Kidney epithelial cell (primary cell): ENCODE measurements around the gene MAPKAP1. TPM values are rescaled to one million over a fixed set of nuclear protein-coding genes. Genes with fewer than 3 reads are reported as not detected.

Experiments used
- DNase-seq: peaks from one replicate; pipeline ENCODE4 v3.0.0-alpha.2; 2010; ENCODE audit warnings: low read depth
- H3K27me3 ChIP-seq: 2 replicates; pipeline ENCODE4 v1.6.0; 2011; ENCODE audit warnings: low read length; ENCODE audit not compliant: control insufficient read depth, insufficient read depth
- H3K36me3 ChIP-seq: 2 replicates; pipeline ENCODE4 v1.5.1; 2011; ENCODE audit warnings: low read length; ENCODE audit not compliant: control insufficient read depth, insufficient read depth
- H3K4me3 ChIP-seq: 2 replicates; pipeline ENCODE4 v1.5.1; 2011; ENCODE audit warnings: low read depth, mild to moderate bottlenecking, control low read depth, low read length
- CTCF ChIP-seq: IDR thresholded peaks from 2 replicates; pipeline ENCODE4 v1.5.1; 2011; ENCODE audit warnings: mild to moderate bottlenecking, moderate library complexity, low read length, control low read depth, inconsistent platforms; ENCODE audit not compliant: insufficient read depth, poor library complexity, severe bottlenecking
- total RNA-seq: library from RNA; depleted of rRNA; stranded (reverse); fragments of >200 nt; gene quantifications from 2 replicates; pipeline ENCODE4 v1.2.3, GENCODE V29; 2015

The MAPKAP1 gene
- total RNA-seq, 1 donor from 2014 or later = 101 TPM

- Histone ChIP-seq H3K27me3 (no peaks in the 10 kb centered on the region), H3K36me3 (no peaks in the 10 kb centered on the region), H3K4me3 (peak within 1 kb of the TSS; percentile 63)
- no peak for DNase-seq
- TF ChIP-seq CTCF = no peak
Observed at GRCh38 chr9:125747053-125747764, 40.2 kb upstream of the MAPKAP1 start, which contains the start of gene PBX3. Gene PBX3 (plus strand): TSS chr9:125747373.

GRCh38 chr9:125746774-125747052, 39.7 kb upstream of the MAPKAP1 start:
- Histone ChIP-seq H3K36me3 (no peaks in the 10 kb centered on the region), H3K27me3 (no peaks in the 10 kb centered on the region), H3K4me3 (peak overlapping the region; percentile 63)
- DNase-seq = no peak
- no peak for TF ChIP-seq CTCF

GRCh38 chr9:125746017-125746773, 39.2 kb upstream of the MAPKAP1 start:
- Histone ChIP-seq H3K27me3 (no peaks in the 10 kb centered on the region), H3K36me3 (no peaks in the 10 kb centered on the region), H3K4me3 (peak overlapping the region; percentile 63)
- no peak for TF ChIP-seq CTCF
- DNase-seq = peak; percentile 76

GRCh38 chr9:125745682-125746016, 38.6 kb upstream of the MAPKAP1 start:
- no peak for TF ChIP-seq CTCF
- H3K4me3 ChIP-seq = peak overlapping the region; percentile 63
- H3K27me3 ChIP-seq = no peaks in the 10 kb centered on the region
- no peaks in the 10 kb centered on the region for H3K36me3 ChIP-seq
- no peak for DNase-seq

- Histone ChIP-seq H3K27me3 (no peaks in the 10 kb centered on the region), H3K36me3 (no peaks in the 10 kb centered on the region), H3K4me3 (no peak overlapping the region)
- DNase-seq = no peak
- no peak for TF ChIP-seq CTCF
Observed at GRCh38 chr9:125745018-125745417, 38.0 kb upstream of the MAPKAP1 start.
